Sigmoid colon (tissue), 4 donors: ENCODE measurements around the gene PLA2R1.

Experiments
- EP300 ChIP-seq, 4 donors: sonication (generic); formaldehyde crosslinking; IDR thresholded peaks; one replicate each; pipeline ENCODE4 v1.6.1; 2017; ENCODE audit warnings: antibody characterized with exemption in 4 of 4
- POLR2A ChIP-seq, 2 donors: fragments of 450-650 bp; IDR thresholded peaks; one replicate each; pipeline ENCODE4 v1.6.1; 2016; ENCODE audit warnings: antibody characterized with exemption in 2 of 2, mild to moderate bottlenecking in 2 of 2, moderate library complexity in 2 of 2

GRCh38 chr2:160061944-160062291 lies 497 bp downstream of the PLA2R1 start:
- no peak for TF ChIP-seq POLR2A (IDR thresholded peaks at IDR 0.05)
- no peak for TF ChIP-seq EP300 (IDR thresholded peaks at IDR 0.05)
